ENCODE data around the gene NFU1. TPM values are rescaled to one million over a fixed set of nuclear protein-coding genes. Genes with fewer than 3 reads are reported as not detected.

The NFU1 gene
- total RNA-seq, 1 experiment from 2014 or later: 38.2 TPM

- no peaks in the 10 kb centered on the region for H3K9me2 ChIP-seq (ENCODE audit: insufficient read depth)
- H3K79me2 ChIP-seq (ENCODE audit: insufficient read depth, low read length): no peaks in the 10 kb centered on the region
- H3K9ac ChIP-seq (ENCODE audit: low read length): no peak overlapping the region
- no peak for ATAC-seq
- H3K4me1 ChIP-seq (ENCODE audit: control insufficient read depth in 1 of 2, insufficient read depth in 2 of 2, low read length in 2 of 2): no peaks in the 10 kb centered on the region
- H3K4me2 ChIP-seq (ENCODE audit: low read length): no peak overlapping the region
- no peaks in the 10 kb centered on the region for H3K27me3 ChIP-seq (ENCODE audit: insufficient read depth, low read length)
- no peak overlapping the region for H3K4me3 ChIP-seq (replicated peaks in 1 of 2; ENCODE audit: low read depth in 1 of 2, low read length in 2 of 2)
- no peak overlapping the region for H2AFZ ChIP-seq (ENCODE audit: low read depth, low read length, poor library complexity, severe bottlenecking)
- TF ChIP-seq REST (IDR thresholded peaks at IDR 0.05; ENCODE audit: low read depth) (no peak), YY1 (IDR thresholded peaks at IDR 0.05; ENCODE audit: extremely low read depth, insufficient replicate concordance, low read depth, low read length) (no peak), FOSL1 (IDR thresholded peaks at IDR 0.05; ENCODE audit: low read depth) (no peak), RAD21 (IDR thresholded peaks at IDR 0.05; ENCODE audit: low read depth) (no peak), ZNF274 (IDR thresholded peaks at IDR 0.05; ENCODE audit: low read depth, low read length) (no peak), JUND (IDR thresholded peaks at IDR 0.05) (no peak), ZFX (IDR thresholded peaks at IDR 0.05) (no peak), ZBTB33 (IDR thresholded peaks at IDR 0.05; ENCODE audit: extremely low read depth, insufficient replicate concordance, low read length) (no peak), MAX (IDR thresholded peaks at IDR 0.05) (no peak), CTCF (IDR thresholded peaks at IDR 0.05 in 2 of 3, conservative IDR thresholded peaks at IDR 0.05 in 1 of 3; ENCODE audit: borderline replicate concordance in 1 of 3, insufficient read depth in 1 of 3, low read depth in 2 of 3, low read length in 2 of 3) (no peak), CBX3 (IDR thresholded peaks at IDR 0.05; ENCODE audit: low read depth) (no peak), EZH2phosphoT487 (IDR thresholded peaks at IDR 0.05; ENCODE audit: borderline replicate concordance) (no peak), POLR2AphosphoS5 (IDR thresholded peaks at IDR 0.05; ENCODE audit: low read depth, low read length) (no peak)
- ChIA-PET RAD21 (ENCODE audit: low non-redundant PET in 1 of 2, low total read pairs in 2 of 2, uncharacterized antibody in 2 of 2, unreplicated experiment in 2 of 2) (no interaction called here), POLR2A (no interaction called here), CTCF (no interaction called here)
- DNase-seq (ENCODE audit: low read depth, low spot score): no peak
- no TSS peak for BruUV-seq (replicated peaks)
- no peaks in the 10 kb centered on the region for H4K20me1 ChIP-seq (ENCODE audit: insufficient read depth)
- no peaks in the 10 kb centered on the region for H3K9me3 ChIP-seq (ENCODE audit: control insufficient read depth in 1 of 2, insufficient read depth in 1 of 2, low read depth in 1 of 2, low read length in 2 of 2)
- H3K27ac ChIP-seq (ENCODE audit: low read depth, low read length): no peak overlapping the region
- no peaks in the 10 kb centered on the region for H3K36me3 ChIP-seq (ENCODE audit: control insufficient read depth in 1 of 2, insufficient read depth in 2 of 2, low read length in 2 of 2)
- intact Hi-C loops (cut with micrococcal nuclease): no loop called here
These were observed 44.2 kb upstream of the NFU1 start for GRCh38 chr2:69481421-69481820.
